Testis (tissue), 2 donors: ENCODE measurements around the gene NBAS.

Source experiments
- CTCF ChIP-seq, 3 experiments: fragments of 450-650 bp in 2 of 3; fragments of 200-600 bp in 1 of 3; sonication (generic) in 1 of 3; IDR thresholded peaks; one replicate each; pipeline ENCODE4 v1.5.1; 2016 to 2019; ENCODE audit warnings: antibody characterized with exemption in 3 of 3, mild to moderate bottlenecking in 2 of 3, moderate library complexity in 1 of 3
- POLR2A ChIP-seq: fragments of 450-650 bp; IDR thresholded peaks from one replicate; pipeline ENCODE4 v1.6.1; 2017; ENCODE audit warnings: antibody characterized with exemption, mild to moderate bottlenecking, moderate library complexity

- TF ChIP-seq CTCF (IDR thresholded peaks at IDR 0.05) (no peak), POLR2A (no peak)
Measured at GRCh38 chr2:15184491-15184890, 376.6 kb downstream of the NBAS start.
